Fibroblast of lung (primary cell): ENCODE data around the gene USP5. TPM values are rescaled to one million over a fixed set of nuclear protein-coding genes. Genes with fewer than 3 reads are reported as not detected.

Experiments
- DNase-seq, 2 donors: peaks; one replicate each; pipeline versions ENCODE4 v3.0.0 to v3.0.0-alpha.2; 2010; ENCODE audit warnings: low read depth in 2 of 2
- H2AFZ ChIP-seq: 2 replicates; pipeline ENCODE4 v1.5.1; 2012; ENCODE audit warnings: low read length, control low read depth, inconsistent platforms
- H3K27ac ChIP-seq: 2 replicates; pipeline ENCODE4 v1.5.1; 2011; ENCODE audit warnings: low read length, control low read depth; ENCODE audit not compliant: insufficient read depth
- H3K27me3 ChIP-seq: 2 replicates; pipeline ENCODE4 v1.5.1; 2011; ENCODE audit warnings: mild to moderate bottlenecking, low read length; ENCODE audit not compliant: control insufficient read depth, insufficient read depth
- H3K36me3 ChIP-seq: 2 replicates; pipeline ENCODE4 v1.5.1; 2011; ENCODE audit warnings: low read length; ENCODE audit not compliant: control insufficient read depth, insufficient read depth
- H3K4me1 ChIP-seq: 2 replicates; pipeline ENCODE4 v1.5.1; 2011; ENCODE audit warnings: low read length; ENCODE audit not compliant: control insufficient read depth, insufficient read depth; ENCODE audit errors: extremely low read depth
- H3K4me2 ChIP-seq: 2 replicates; pipeline ENCODE4 v1.5.1; 2011; ENCODE audit warnings: low read length, control low read depth; ENCODE audit not compliant: insufficient read depth; ENCODE audit errors: extremely low read depth
- H3K4me3 ChIP-seq, 4 experiments: fragments of 200-600 bp in 1 of 4; sonication (generic) in 1 of 4; replicated peaks in 1 of 4; 2 replicates each; pipeline ENCODE4 v1.5.1; 2011 to 2016; ENCODE audit warnings: low read length in 4 of 4, low read depth in 3 of 4, mild to moderate bottlenecking in 3 of 4, control low read depth in 2 of 4, inconsistent platforms in 1 of 4, mixed read lengths in 1 of 4; ENCODE audit not compliant: insufficient read depth in 1 of 4; ENCODE audit errors: control extremely low read depth in 1 of 4
- H3K79me2 ChIP-seq: 2 replicates; pipeline ENCODE4 v1.5.1; 2012; ENCODE audit warnings: mild to moderate bottlenecking, low read length, inconsistent platforms; ENCODE audit not compliant: control insufficient read depth, insufficient read depth
- H3K9ac ChIP-seq: 2 replicates; pipeline ENCODE4 v1.5.1; 2011; ENCODE audit warnings: mild to moderate bottlenecking, low read length, control low read depth; ENCODE audit not compliant: insufficient read depth
- H3K9me3 ChIP-seq: 2 replicates; pipeline ENCODE4 v1.5.1; 2012; ENCODE audit warnings: low read depth, low read length; ENCODE audit not compliant: control insufficient read depth, insufficient read depth
- H4K20me1 ChIP-seq: 2 replicates; pipeline ENCODE4 v1.5.1; 2011; ENCODE audit warnings: low read length; ENCODE audit not compliant: control insufficient read depth, insufficient read depth; ENCODE audit errors: extremely low read depth
- EZH2 ChIP-seq: IDR thresholded peaks from 2 replicates; pipeline ENCODE4 v1.5.1; 2012; ENCODE audit warnings: low read length, control low read depth, mild to moderate bottlenecking; ENCODE audit errors: missing control alignments
- polyA plus RNA-seq, 2 donors: library from polyadenylated mRNA; depleted of rRNA in 1 of 2; stranded (reverse) in 1 of 2; unstranded in 1 of 2; fragments of >200 nt; gene quantifications; 2 replicates each; pipeline ENCODE4 v1.2.1, GENCODE V29; 2011 to 2012; ENCODE audit warnings: missing spikeins in 1 of 2
- total RNA-seq: library from RNA; depleted of rRNA; stranded (reverse); fragments of >200 nt; gene quantifications from 2 replicates; pipeline ENCODE4 v1.2.1, GENCODE V29; 2014
- TF ChIP-seq, protein P1 (sequence below), 2 donors: IDR thresholded peaks in 1 of 2; conservative IDR thresholded peaks in 1 of 2; 1 replicate in 1 of 2; 2 replicates in 1 of 2; pipeline ENCODE4 v1.5.1; 2011 to 2012; ENCODE audit warnings: low read length in 2 of 2, control low read depth in 1 of 2, inconsistent platforms in 1 of 2, low read depth in 1 of 2, mild to moderate bottlenecking in 1 of 2

The USP5 gene
- total and polyA plus RNA-seq, 2 donors (not counting 1 experiment from before 2014, with no cell fraction given): 42.2 to 69.9 TPM

- Histone ChIP-seq H3K9ac (no peak overlapping the region), H3K27ac (no peak overlapping the region), H2AFZ (no peak overlapping the region), H3K27me3 (no peaks in the 10 kb centered on the region), H3K4me2 (no peak overlapping the region), H3K4me3 (no peak overlapping the region), H3K36me3 (peaks cover 32% of the 10 kb centered on the region), H3K9me3 (no peaks in the 10 kb centered on the region), H3K4me1 (peaks cover 4% of the 10 kb centered on the region), H4K20me1 (no peaks in the 10 kb centered on the region), H3K79me2 (peaks cover 23% of the 10 kb centered on the region)
- TF ChIP-seq, protein P1, sequence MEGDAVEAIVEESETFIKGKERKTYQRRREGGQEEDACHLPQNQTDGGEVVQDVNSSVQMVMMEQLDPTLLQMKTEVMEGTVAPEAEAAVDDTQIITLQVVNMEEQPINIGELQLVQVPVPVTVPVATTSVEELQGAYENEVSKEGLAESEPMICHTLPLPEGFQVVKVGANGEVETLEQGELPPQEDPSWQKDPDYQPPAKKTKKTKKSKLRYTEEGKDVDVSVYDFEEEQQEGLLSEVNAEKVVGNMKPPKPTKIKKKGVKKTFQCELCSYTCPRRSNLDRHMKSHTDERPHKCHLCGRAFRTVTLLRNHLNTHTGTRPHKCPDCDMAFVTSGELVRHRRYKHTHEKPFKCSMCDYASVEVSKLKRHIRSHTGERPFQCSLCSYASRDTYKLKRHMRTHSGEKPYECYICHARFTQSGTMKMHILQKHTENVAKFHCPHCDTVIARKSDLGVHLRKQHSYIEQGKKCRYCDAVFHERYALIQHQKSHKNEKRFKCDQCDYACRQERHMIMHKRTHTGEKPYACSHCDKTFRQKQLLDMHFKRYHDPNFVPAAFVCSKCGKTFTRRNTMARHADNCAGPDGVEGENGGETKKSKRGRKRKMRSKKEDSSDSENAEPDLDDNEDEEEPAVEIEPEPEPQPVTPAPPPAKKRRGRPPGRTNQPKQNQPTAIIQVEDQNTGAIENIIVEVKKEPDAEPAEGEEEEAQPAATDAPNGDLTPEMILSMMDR (conservative IDR thresholded peaks at IDR 0.05 in 1 of 2, IDR thresholded peaks at IDR 0.05 in 1 of 2; ENCODE audit: low read depth in 1 of 2, low read length in 2 of 2): no peak
- TF ChIP-seq EZH2: no peak
- DNase-seq: no peak
These were observed 18.6 kb upstream of the USP5 start for GRCh38 chr12:6833189-6833890.

GRCh38 chr12:6834254-6834653 lies 17.7 kb upstream of the USP5 start:
- Histone ChIP-seq H3K27ac (no peak overlapping the region), H3K4me2 (no peak overlapping the region), H3K9me3 (no peaks in the 10 kb centered on the region), H3K4me3 (no peak overlapping the region), H3K79me2 (peaks cover 15% of the 10 kb centered on the region), H3K9ac (no peak overlapping the region), H3K36me3 (peaks cover 39% of the 10 kb centered on the region), H2AFZ (no peak overlapping the region), H3K4me1 (peaks cover 4% of the 10 kb centered on the region), H3K27me3 (no peaks in the 10 kb centered on the region), H4K20me1 (no peaks in the 10 kb centered on the region)
- TF ChIP-seq EZH2: no peak
- TF ChIP-seq, protein P1 (conservative IDR thresholded peaks at IDR 0.05 in 1 of 2, IDR thresholded peaks at IDR 0.05 in 1 of 2; ENCODE audit: low read depth in 1 of 2, low read length in 2 of 2): no peak
- no peak for DNase-seq

- no peak overlapping the region for H2AFZ ChIP-seq
- no peaks in the 10 kb centered on the region for H4K20me1 ChIP-seq
- H3K4me2 ChIP-seq: no peak overlapping the region
- DNase-seq: no peak
- H3K9me3 ChIP-seq: no peaks in the 10 kb centered on the region
- peaks cover 40% of the 10 kb centered on the region for H3K36me3 ChIP-seq
- no peak overlapping the region for H3K4me3 ChIP-seq
- peaks cover 9% of the 10 kb centered on the region for H3K79me2 ChIP-seq
- peaks cover 3% of the 10 kb centered on the region for H3K4me1 ChIP-seq
- TF ChIP-seq, protein P1 (conservative IDR thresholded peaks at IDR 0.05 in 1 of 2, IDR thresholded peaks at IDR 0.05 in 1 of 2; ENCODE audit: low read depth in 1 of 2, low read length in 2 of 2): no peak
- TF ChIP-seq EZH2: no peak
- no peaks in the 10 kb centered on the region for H3K27me3 ChIP-seq
- no peak overlapping the region for H3K9ac ChIP-seq
- no peak overlapping the region for H3K27ac ChIP-seq
These were observed 17.1 kb upstream of the USP5 start for GRCh38 chr12:6834873-6835272.
